NT2/D1 (cell line): ENCODE data around the gene CAPZA2.

Experiments used
- SUZ12 ChIP-seq: IDR thresholded peaks from 2 replicates; pipeline ENCODE4 v1.6.1; 2011; ENCODE audit not compliant: insufficient read length, insufficient read depth; ENCODE audit errors: extremely low read depth
- YY1 ChIP-seq: IDR thresholded peaks from 2 replicates; pipeline ENCODE4 v1.6.1; 2011; ENCODE audit not compliant: insufficient read length, insufficient read depth
- ZNF274 ChIP-seq: IDR thresholded peaks from 2 replicates; pipeline ENCODE4 v1.6.1; 2011; ENCODE audit warnings: mild to moderate bottlenecking, low read depth, low read length

- no peak for TF ChIP-seq SUZ12
- TF ChIP-seq YY1, result no peak
- TF ChIP-seq ZNF274, result no peak
Observed at GRCh38 chr7:116967254-116967922, 105.0 kb downstream of the CAPZA2 start.
